Retinal pigment epithelial cell (primary cell): Measurements from ENCODE around the gene ENPP1.

Source experiments
- DNase-seq: peaks from one replicate; pipeline ENCODE4 v3.0.0-alpha.2; 2010; ENCODE audit warnings: low read depth
- H3K4me3 ChIP-seq: 2 replicates; pipeline ENCODE4 v1.5.1; 2011; ENCODE audit warnings: mild to moderate bottlenecking, low read length, control low read depth, moderate library complexity
- TF ChIP-seq, protein P1 (sequence below): conservative IDR thresholded peaks from 2 replicates; pipeline ENCODE4 v1.5.1; 2011; ENCODE audit warnings: low read depth, low read length, control low read depth, inconsistent platforms

Gene ENPP1

GRCh38 chr6:131839388-131839787 is 31.6 kb downstream of the ENPP1 start:
- H3K4me3 ChIP-seq = no peak overlapping the region
- DNase-seq = no peak
- TF ChIP-seq, protein P1, sequence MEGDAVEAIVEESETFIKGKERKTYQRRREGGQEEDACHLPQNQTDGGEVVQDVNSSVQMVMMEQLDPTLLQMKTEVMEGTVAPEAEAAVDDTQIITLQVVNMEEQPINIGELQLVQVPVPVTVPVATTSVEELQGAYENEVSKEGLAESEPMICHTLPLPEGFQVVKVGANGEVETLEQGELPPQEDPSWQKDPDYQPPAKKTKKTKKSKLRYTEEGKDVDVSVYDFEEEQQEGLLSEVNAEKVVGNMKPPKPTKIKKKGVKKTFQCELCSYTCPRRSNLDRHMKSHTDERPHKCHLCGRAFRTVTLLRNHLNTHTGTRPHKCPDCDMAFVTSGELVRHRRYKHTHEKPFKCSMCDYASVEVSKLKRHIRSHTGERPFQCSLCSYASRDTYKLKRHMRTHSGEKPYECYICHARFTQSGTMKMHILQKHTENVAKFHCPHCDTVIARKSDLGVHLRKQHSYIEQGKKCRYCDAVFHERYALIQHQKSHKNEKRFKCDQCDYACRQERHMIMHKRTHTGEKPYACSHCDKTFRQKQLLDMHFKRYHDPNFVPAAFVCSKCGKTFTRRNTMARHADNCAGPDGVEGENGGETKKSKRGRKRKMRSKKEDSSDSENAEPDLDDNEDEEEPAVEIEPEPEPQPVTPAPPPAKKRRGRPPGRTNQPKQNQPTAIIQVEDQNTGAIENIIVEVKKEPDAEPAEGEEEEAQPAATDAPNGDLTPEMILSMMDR = no peak

DNA sequence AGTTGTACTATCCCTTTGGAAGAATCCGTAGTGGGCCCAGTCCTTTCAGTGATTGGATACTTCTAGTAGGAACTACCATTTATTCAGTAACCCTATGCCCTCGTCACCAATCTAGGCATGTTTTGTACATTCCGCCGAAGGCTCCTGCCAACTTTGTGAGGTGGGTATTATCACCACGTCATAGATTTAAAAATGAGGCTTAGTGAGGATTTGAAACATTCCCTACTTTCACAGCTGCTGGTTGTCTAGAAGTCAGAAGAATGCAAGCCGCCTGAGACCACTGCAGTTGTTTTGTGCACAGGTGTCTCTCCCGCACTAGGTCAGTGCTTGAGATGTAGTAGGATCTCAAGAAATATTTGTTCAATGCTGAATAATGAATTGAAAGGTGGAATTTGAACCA is 32.6 kb downstream of the ENPP1 start:
- no peak overlapping the region for H3K4me3 ChIP-seq
- peak; percentile 65 for DNase-seq
- TF ChIP-seq, protein P1 = no peak

DNA sequence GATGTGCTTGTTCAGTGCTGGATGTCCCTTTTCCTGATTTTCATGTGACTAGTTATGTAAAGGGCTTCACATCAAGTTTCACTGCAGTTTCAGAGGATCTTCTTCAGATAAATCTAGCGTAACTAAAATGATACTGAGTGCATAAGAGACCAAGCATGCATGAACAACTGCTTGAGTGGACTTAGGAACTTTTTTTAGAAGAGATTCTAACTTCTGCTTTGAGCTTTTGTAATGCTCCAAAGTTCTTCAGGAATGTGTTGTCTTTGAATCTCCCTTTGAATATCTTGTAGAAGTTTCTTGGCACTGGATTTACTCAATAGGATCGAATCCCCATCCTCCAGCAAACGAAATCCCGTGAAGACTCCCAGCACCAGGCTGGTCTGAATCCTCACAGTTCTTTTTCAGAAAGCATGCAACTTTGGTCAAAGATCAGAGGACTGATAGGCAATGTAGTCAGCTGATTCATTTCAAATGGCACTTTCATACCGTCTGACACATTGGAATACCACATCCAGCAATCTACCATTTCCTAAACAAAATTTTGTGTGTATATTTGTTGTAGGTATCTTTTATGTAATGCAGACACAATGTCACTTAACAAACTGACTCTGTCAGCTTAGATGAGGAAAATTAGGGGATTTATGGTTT is 33.2 kb downstream of the ENPP1 start:
- TF ChIP-seq, protein P1 = no peak
- H3K4me3 ChIP-seq = no peak overlapping the region
- DNase-seq = no peak

DNA sequence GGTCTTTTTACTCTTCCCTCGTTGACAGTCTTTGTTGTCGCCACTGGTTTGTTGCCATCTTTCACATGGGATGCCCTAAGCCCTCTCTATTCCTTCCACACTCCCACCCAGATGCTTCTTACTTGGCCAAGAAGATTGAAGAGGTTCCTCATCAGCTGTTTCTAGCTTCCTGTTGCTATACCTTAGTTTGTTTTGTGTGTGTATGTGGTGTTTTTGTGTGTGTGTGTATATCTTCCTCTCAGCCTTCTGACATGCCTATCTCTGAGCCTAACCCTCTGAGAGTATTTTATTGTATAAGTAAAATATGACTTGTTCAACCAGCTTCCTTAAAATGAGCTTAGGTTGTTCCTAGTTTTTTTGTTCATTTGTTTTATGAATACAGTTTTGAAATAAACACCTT is 35.9 kb downstream of the ENPP1 start:
- DNase-seq = no peak
- TF ChIP-seq, protein P1 = no peak
- no peak overlapping the region for H3K4me3 ChIP-seq

DNA sequence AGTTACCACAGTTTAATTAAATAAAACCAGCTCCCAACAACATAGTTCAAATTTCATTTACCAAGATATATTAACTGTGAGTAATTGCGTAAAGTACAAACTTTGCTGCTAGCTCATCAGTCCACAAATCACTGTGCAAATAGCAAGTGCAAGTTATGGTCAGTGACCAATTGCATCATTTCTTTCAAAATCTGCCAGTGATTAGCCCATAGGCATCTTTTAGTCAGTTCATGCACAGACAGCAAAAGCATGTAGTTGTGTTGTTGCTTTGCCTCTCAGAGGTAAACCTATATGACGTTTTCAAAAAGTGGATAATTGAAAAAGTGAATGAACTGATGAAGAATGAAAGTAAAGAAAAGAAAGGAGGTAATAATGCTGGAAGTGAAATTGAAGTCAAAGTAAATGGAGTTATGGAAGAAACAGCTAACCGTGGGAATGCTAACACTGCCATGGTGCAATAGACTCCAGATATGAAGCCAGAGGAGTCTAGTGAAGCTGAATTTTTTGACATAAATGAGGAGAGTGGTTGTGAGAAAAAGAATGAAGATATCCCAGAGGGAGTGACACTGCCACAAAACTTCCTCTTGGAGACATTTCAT is 36.5 kb downstream of the ENPP1 start:
- no peak overlapping the region for H3K4me3 ChIP-seq
- TF ChIP-seq, protein P1 = no peak
- DNase-seq = no peak

GRCh38 chr6:131846023-131846663 is 38.3 kb downstream of the ENPP1 start:
- TF ChIP-seq, protein P1 = no peak
- no peak overlapping the region for H3K4me3 ChIP-seq
- DNase-seq = no peak

DNA sequence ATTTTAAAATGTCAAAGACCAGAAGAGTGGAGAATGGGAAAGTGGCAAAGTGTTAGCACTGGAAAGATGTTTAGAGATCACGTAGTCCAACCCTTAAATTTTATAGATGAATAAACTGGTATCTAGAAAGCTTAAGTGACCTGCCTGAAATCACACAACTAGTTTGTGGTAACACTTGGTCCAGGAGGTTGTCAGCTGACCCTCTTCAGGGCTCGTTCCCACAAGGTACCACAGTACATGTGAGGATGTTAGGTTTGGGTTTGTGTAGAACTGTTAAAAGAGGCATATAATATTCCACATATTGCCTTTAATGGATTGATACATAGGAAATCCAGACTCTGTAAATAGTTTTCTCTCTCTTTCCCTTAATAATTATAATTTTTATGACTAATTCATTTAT is 39.1 kb downstream of the ENPP1 start:
- DNase-seq = no peak
- no peak overlapping the region for H3K4me3 ChIP-seq
- TF ChIP-seq, protein P1 = no peak
